K562 (cell line): ENCODE data around the gene KMT2E. TPM values are rescaled to one million over a fixed set of nuclear protein-coding genes. Genes with fewer than 3 reads are reported as not detected.

Source experiments
- ATF1 ChIP-seq, 2 experiments: fragments of 450-650 bp in 1 of 2; IDR thresholded peaks; 2 replicates each; pipeline ENCODE4 v1.6.1; 2016; ENCODE audit warnings: missing compliant biosample characterization in 1 of 2, missing genetic modification characterization in 1 of 2
- CBFA2T2 ChIP-seq: fragments of 450-650 bp; conservative IDR thresholded peaks from 2 replicates; pipeline ENCODE4 v1.6.1; 2017; ENCODE audit warnings: mild to moderate bottlenecking
- CHD2 ChIP-seq: IDR thresholded peaks from 2 replicates; pipeline ENCODE4 v1.6.1; 2011; ENCODE audit warnings: low read depth, low read length
- CREM ChIP-seq: IDR thresholded peaks from 2 replicates; pipeline ENCODE4 v1.6.1; 2014; ENCODE audit warnings: antibody characterized with exemption, low read depth
- FOXA1 ChIP-seq: fragments of 450-650 bp; IDR thresholded peaks from 2 replicates; pipeline ENCODE4 v1.6.1; 2016; ENCODE audit warnings: mild to moderate bottlenecking, borderline replicate concordance
- FUS ChIP-seq: fragments of 200-400 bp; formaldehyde crosslinking; optimal IDR thresholded peaks from 2 replicates; pipeline ENCODE3; 2017; ENCODE audit warnings: low read depth, low read length
- MEIS2 ChIP-seq: fragments of 450-650 bp; IDR thresholded peaks from 2 replicates; pipeline ENCODE4 v1.6.1; 2014; ENCODE audit warnings: mild to moderate bottlenecking; ENCODE audit not compliant: partially characterized antibody
- MTA1 ChIP-seq: fragments of 450-650 bp; IDR thresholded peaks from 2 replicates; pipeline ENCODE4 v1.6.1; 2017; ENCODE audit warnings: borderline replicate concordance
- NFE2 ChIP-seq: IDR thresholded peaks from 2 replicates; pipeline ENCODE4 v1.6.1; 2014; ENCODE audit warnings: antibody characterized with exemption, low read depth
- PHB ChIP-seq: fragments of 250-450 bp; sonication (Bioruptor Pico); IDR thresholded peaks from 2 replicates; pipeline ENCODE4 v1.5.0; 2021
- PHB2 ChIP-seq: fragments of 450-650 bp; IDR thresholded peaks from 2 replicates; pipeline ENCODE4 v1.6.1; 2017; ENCODE audit warnings: low read depth
- RFX7 ChIP-seq: fragments of 250-450 bp; sonication (Bioruptor Pico); IDR thresholded peaks from 2 replicates; pipeline ENCODE4 v1.5.1; 2021; ENCODE audit warnings: mild to moderate bottlenecking
- SIN3A ChIP-seq, 2 experiments: fragments of 150-350 bp in 1 of 2; IDR thresholded peaks; 2 replicates each; pipeline ENCODE4 v1.6.1; 2011 to 2016; ENCODE audit warnings: borderline replicate concordance in 2 of 2, low read depth in 2 of 2, low read length in 2 of 2, mild to moderate bottlenecking in 2 of 2, moderate library complexity in 2 of 2; ENCODE audit not compliant: control insufficient read depth in 1 of 2
- SREBF1 ChIP-seq: fragments of 150-350 bp; IDR thresholded peaks from 2 replicates; pipeline ENCODE4 v1.6.1; 2014; ENCODE audit warnings: antibody characterized with exemption, low read depth, low read length, borderline replicate concordance
- ZFP30 ChIP-seq: fragments of 250-450 bp; sonication (Bioruptor Pico); IDR thresholded peaks from 2 replicates; pipeline ENCODE4 v1.8.0; 2022; ENCODE audit warnings: moderate library complexity, mild to moderate bottlenecking, inconsistent platforms, borderline replicate concordance
- ZNF830 ChIP-seq: fragments of 250-450 bp; sonication (Bioruptor Pico); IDR thresholded peaks from 2 replicates; pipeline ENCODE4 v1.5.0; 2021; ENCODE audit warnings: mild to moderate bottlenecking
- polyA plus RNA-seq, 8 experiments: library from polyadenylated mRNA; depleted of rRNA in 4 of 8; stranded (reverse) in 5 of 8; unstranded in 3 of 8; fragments of >200 nt; fragmentation: Nextera tagmentation in 2 of 8; fragmentation: Illumina TruSeq in 1 of 8; extraction: Ambion mirVana in 2 of 8; extraction: Trizol in 1 of 8; gene quantifications; 2 replicates each; pipeline versions ENCODE4 v1.2.1 to v1.2.3, GENCODE V29; 2011 to 2014; ENCODE audit warnings: inconsistent platforms in 1 of 8, missing spikeins in 1 of 8
- total RNA-seq, 7 experiments: library from RNA; depleted of rRNA in 6 of 7; stranded (reverse); fragments of >200 nt in 6 of 7; fragmentation: Illumina TruSeq in 2 of 7; extraction: Trizol in 2 of 7; gene quantifications; 2 replicates each; pipeline versions ENCODE4 v1.2.1 to v1.2.3, GENCODE V29; 2011 to 2021; ENCODE audit warnings: low replicate concordance in 1 of 7
- TF ChIP-seq, protein P1 (sequence below): sonication (generic); formaldehyde crosslinking; IDR thresholded peaks from 2 replicates; pipeline ENCODE4 v1.8.1; 2023; ENCODE audit warnings: mild to moderate bottlenecking, missing genetic modification reagents
- TF ChIP-seq, protein P2 (sequence below), 2 experiments: fragments of 450-650 bp; IDR thresholded peaks; 2 replicates each; pipeline ENCODE4 v1.6.1; 2018; ENCODE audit warnings: mild to moderate bottlenecking in 2 of 2, low read depth in 1 of 2; ENCODE audit not compliant: partially characterized antibody in 2 of 2
- TF ChIP-seq, protein P3 (sequence below): fragments of 250-450 bp; sonication (Bioruptor Pico); IDR thresholded peaks from 2 replicates; pipeline ENCODE4 v1.5.0; 2021; ENCODE audit warnings: mild to moderate bottlenecking, borderline replicate concordance

KMT2E gene
- total and polyA plus RNA-seq, 9 of the 15 experiments (the other 6 are each of a cell fraction or from before 2014, with no cell fraction given) = 8.9 to 55.3 (median 38.1) TPM

DNA sequence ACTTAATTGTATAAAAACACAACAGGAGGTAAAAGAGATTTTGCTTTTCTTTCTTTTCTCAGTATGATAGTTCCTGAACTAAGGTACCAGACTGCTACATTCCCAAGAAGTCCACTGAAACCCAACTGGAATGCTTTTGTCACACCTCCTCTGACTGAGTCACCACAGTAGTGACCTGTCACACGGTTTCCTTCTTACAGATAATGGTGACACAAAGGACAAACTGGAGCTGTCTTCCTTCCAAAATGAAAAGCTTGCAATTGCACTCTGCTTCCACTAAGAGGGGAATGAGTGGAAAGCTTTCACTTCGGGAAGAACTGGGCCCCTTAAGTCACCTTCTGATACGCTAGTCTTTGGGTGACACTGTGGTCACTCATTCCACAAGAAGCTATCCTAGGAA is 122.2 kb downstream of the KMT2E start (continued):
- peak; percentile 42 for TF ChIP-seq MEIS2
- TF ChIP-seq, protein P1, sequence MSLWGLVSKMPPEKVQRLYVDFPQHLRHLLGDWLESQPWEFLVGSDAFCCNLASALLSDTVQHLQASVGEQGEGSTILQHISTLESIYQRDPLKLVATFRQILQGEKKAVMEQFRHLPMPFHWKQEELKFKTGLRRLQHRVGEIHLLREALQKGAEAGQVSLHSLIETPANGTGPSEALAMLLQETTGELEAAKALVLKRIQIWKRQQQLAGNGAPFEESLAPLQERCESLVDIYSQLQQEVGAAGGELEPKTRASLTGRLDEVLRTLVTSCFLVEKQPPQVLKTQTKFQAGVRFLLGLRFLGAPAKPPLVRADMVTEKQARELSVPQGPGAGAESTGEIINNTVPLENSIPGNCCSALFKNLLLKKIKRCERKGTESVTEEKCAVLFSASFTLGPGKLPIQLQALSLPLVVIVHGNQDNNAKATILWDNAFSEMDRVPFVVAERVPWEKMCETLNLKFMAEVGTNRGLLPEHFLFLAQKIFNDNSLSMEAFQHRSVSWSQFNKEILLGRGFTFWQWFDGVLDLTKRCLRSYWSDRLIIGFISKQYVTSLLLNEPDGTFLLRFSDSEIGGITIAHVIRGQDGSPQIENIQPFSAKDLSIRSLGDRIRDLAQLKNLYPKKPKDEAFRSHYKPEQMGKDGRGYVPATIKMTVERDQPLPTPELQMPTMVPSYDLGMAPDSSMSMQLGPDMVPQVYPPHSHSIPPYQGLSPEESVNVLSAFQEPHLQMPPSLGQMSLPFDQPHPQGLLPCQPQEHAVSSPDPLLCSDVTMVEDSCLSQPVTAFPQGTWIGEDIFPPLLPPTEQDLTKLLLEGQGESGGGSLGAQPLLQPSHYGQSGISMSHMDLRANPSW (CRISPR knock-in tag) = no peak
- TF ChIP-seq ZNF830 (CRISPR knock-in tag) = no peak
- TF ChIP-seq FOXA1 = no peak
- TF ChIP-seq SREBF1 = no peak
- TF ChIP-seq CHD2 = no peak
- TF ChIP-seq SIN3A (IDR thresholded peaks at IDR 0.05; ENCODE audit: borderline replicate concordance in 2 of 2, control insufficient read depth in 1 of 2, low read depth in 2 of 2, low read length in 2 of 2) = no peak
- no peak for TF ChIP-seq RFX7
- TF ChIP-seq PHB = no peak
- TF ChIP-seq FUS = no peak
- peak; percentile 48 for TF ChIP-seq CREM
- no peak for TF ChIP-seq NFE2
- TF ChIP-seq PHB2 = no peak
- TF ChIP-seq, protein P2, sequence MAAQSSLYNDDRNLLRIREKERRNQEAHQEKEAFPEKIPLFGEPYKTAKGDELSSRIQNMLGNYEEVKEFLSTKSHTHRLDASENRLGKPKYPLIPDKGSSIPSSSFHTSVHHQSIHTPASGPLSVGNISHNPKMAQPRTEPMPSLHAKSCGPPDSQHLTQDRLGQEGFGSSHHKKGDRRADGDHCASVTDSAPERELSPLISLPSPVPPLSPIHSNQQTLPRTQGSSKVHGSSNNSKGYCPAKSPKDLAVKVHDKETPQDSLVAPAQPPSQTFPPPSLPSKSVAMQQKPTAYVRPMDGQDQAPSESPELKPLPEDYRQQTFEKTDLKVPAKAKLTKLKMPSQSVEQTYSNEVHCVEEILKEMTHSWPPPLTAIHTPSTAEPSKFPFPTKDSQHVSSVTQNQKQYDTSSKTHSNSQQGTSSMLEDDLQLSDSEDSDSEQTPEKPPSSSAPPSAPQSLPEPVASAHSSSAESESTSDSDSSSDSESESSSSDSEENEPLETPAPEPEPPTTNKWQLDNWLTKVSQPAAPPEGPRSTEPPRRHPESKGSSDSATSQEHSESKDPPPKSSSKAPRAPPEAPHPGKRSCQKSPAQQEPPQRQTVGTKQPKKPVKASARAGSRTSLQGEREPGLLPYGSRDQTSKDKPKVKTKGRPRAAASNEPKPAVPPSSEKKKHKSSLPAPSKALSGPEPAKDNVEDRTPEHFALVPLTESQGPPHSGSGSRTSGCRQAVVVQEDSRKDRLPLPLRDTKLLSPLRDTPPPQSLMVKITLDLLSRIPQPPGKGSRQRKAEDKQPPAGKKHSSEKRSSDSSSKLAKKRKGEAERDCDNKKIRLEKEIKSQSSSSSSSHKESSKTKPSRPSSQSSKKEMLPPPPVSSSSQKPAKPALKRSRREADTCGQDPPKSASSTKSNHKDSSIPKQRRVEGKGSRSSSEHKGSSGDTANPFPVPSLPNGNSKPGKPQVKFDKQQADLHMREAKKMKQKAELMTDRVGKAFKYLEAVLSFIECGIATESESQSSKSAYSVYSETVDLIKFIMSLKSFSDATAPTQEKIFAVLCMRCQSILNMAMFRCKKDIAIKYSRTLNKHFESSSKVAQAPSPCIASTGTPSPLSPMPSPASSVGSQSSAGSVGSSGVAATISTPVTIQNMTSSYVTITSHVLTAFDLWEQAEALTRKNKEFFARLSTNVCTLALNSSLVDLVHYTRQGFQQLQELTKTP (IDR thresholded peaks at IDR 0.05; ENCODE audit: low read depth in 1 of 2, partially characterized antibody in 2 of 2) = no peak
- no peak for TF ChIP-seq ZFP30 (CRISPR knock-in tag)
- TF ChIP-seq, protein P3, sequence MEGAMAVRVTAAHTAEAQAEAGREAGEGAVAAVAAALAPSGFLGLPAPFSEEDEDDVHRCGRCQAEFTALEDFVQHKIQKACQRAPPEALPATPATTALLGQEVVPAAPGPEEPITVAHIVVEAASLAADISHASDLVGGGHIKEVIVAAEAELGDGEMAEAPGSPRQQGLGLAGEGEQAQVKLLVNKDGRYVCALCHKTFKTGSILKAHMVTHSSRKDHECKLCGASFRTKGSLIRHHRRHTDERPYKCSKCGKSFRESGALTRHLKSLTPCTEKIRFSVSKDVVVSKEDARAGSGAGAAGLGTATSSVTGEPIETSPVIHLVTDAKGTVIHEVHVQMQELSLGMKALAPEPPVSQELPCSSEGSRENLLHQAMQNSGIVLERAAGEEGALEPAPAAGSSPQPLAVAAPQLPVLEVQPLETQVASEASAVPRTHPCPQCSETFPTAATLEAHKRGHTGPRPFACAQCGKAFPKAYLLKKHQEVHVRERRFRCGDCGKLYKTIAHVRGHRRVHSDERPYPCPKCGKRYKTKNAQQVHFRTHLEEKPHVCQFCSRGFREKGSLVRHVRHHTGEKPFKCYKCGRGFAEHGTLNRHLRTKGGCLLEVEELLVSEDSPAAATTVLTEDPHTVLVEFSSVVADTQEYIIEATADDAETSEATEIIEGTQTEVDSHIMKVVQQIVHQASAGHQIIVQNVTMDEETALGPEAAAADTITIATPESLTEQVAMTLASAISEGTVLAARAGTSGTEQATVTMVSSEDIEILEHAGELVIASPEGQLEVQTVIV (CRISPR knock-in tag) = no peak
- no peak for TF ChIP-seq CBFA2T2
- no peak for TF ChIP-seq ATF1 (CRISPR knock-in tag; IDR thresholded peaks at IDR 0.05)
- TF ChIP-seq ATF1 (tag; IDR thresholded peaks at IDR 0.05) = peak; percentile 63
- no peak for TF ChIP-seq MTA1
